Effector CD8-positive, alpha-beta T cell (primary cell): ENCODE results near the gene RBCK1.
"Not testable (repeated sequence)": the region's sequence is repeated elsewhere in the genome, so short reads cannot be mapped to it uniquely, and the experiment has no call there.

Experiments used
- DNase-seq: peaks from one replicate; lab custom pipeline; 2025; lab: John Stamatoyannopoulos, UW

Gene RBCK1

GRCh38 chr20:472889-473292 lies 64.8 kb downstream of the RBCK1 start:
- no peak for DNase-seq

GRCh38 chr20:474581-474980 lies 66.5 kb downstream of the RBCK1 start:
- no peak for DNase-seq

GRCh38 chr20:475463-476357 lies 67.6 kb downstream of the RBCK1 start:
- DNase-seq = no peak

- not testable (repeated sequence) for DNase-seq
Measured at GRCh38 chr20:476561-477249, 68.6 kb downstream of the RBCK1 start.

GRCh38 chr20:478010-478948 lies 70.2 kb downstream of the RBCK1 start:
- DNase-seq = no peak

- DNase-seq = no peak
Measured at GRCh38 chr20:478949-479429, 70.9 kb downstream of the RBCK1 start.

- no peak for DNase-seq
Measured at GRCh38 chr20:479487-479886, 71.4 kb downstream of the RBCK1 start.

GRCh38 chr20:480044-480443 lies 71.9 kb downstream of the RBCK1 start:
- DNase-seq = no peak

- no peak for DNase-seq
Measured at GRCh38 chr20:481167-481566, 73.1 kb downstream of the RBCK1 start.
